B cell (primary cell): ENCODE measurements around the gene GSS. TPM values are rescaled to one million over a fixed set of nuclear protein-coding genes. Genes with fewer than 3 reads are reported as not detected.
"Not testable (repeated sequence)": the region's sequence is repeated elsewhere in the genome, so short reads cannot be mapped to it uniquely, and the experiment has no call there.

ENCODE experiments used
- ATAC-seq: fragments of 200-7000 bp; cut with Tn5 transposase; one replicate; pipeline ENCODE4 v1.10.0; 2021; ENCODE audit warnings: low read depth, mild to moderate bottlenecking, moderate number of reproducible peaks, moderate library complexity
- CTCF ChIA-PET: fragments of 350-600 bp; sonication (Branson Sonifier 250); formaldehyde crosslinking; loops from one replicate; lab custom pipeline; 2021; ENCODE audit warnings: antibody characterized with exemption, inconsistent platforms; lab: Charles Lee
- POLR2A ChIA-PET: fragments of 350-600 bp; sonication (Branson Sonifier 250); formaldehyde crosslinking; loops from one replicate; lab custom pipeline; 2021; ENCODE audit warnings: antibody characterized with exemption; lab: Charles Lee
- DNase-seq: peaks from one replicate; pipeline ENCODE4 v3.0.0; 2013
- H2AFZ ChIP-seq: 2 replicates; pipeline ENCODE4 v1.6.1; 2012; ENCODE audit warnings: mild to moderate bottlenecking, low read depth, low read length; ENCODE audit not compliant: insufficient read depth, poor library complexity, severe bottlenecking
- H3K27ac ChIP-seq, 2 donors: 1 replicate in 1 of 2; 2 replicates in 1 of 2; pipeline ENCODE4 v1.5.1; 2012 to 2013; ENCODE audit warnings: low read length in 2 of 2, mild to moderate bottlenecking in 2 of 2, moderate library complexity in 1 of 2
- H3K27me3 ChIP-seq, 4 experiments: fragments of 200-600 bp in 1 of 4; sonication (generic) in 1 of 4; replicated peaks in 1 of 4; 1 replicate in 2 of 4; 2 replicates in 2 of 4; pipeline versions ENCODE4 v1.6.1 to v1.7.0; 2013 to 2016; ENCODE audit warnings: low read length in 3 of 4, mild to moderate bottlenecking in 2 of 4, mixed read lengths in 1 of 4, moderate library complexity in 1 of 4; ENCODE audit not compliant: insufficient read depth in 4 of 4, control insufficient read depth in 3 of 4; ENCODE audit errors: control extremely low read depth in 1 of 4
- H3K36me3 ChIP-seq, 2 experiments: replicated peaks in 1 of 2; 1 replicate in 1 of 2; 2 replicates in 1 of 2; pipeline versions ENCODE4 v1.6.1 to v1.7.1; 2013; ENCODE audit warnings: low read length in 1 of 2; ENCODE audit not compliant: insufficient read depth in 2 of 2, control insufficient read depth in 1 of 2; ENCODE audit errors: control extremely low read depth in 1 of 2, extremely low read depth in 1 of 2
- H3K4me1 ChIP-seq, 2 donors: fragments of 200-600 bp in 1 of 2; sonication (generic) in 1 of 2; 1 replicate in 1 of 2; 2 replicates in 1 of 2; pipeline versions ENCODE4 v1.5.1 to v1.6.1; 2013 to 2017; ENCODE audit warnings: low read length in 2 of 2; ENCODE audit not compliant: control insufficient read depth in 2 of 2, insufficient read depth in 2 of 2
- H3K4me2 ChIP-seq: replicated peaks from 2 replicates; pipeline ENCODE3; 2012; ENCODE audit warnings: mild to moderate bottlenecking, low read depth, low read length; ENCODE audit not compliant: poor library complexity, severe bottlenecking
- H3K4me3 ChIP-seq, 5 experiments: fragments of 200-600 bp in 1 of 5; sonication (generic) in 1 of 5; 1 replicate in 3 of 5; 2 replicates in 2 of 5; pipeline versions ENCODE4 v1.5.1 to v1.7.0; 2011 to 2016; ENCODE audit warnings: low read length in 4 of 5, mild to moderate bottlenecking in 4 of 5, low read depth in 2 of 5, control low read depth in 1 of 5, moderate library complexity in 1 of 5; ENCODE audit not compliant: insufficient read depth in 1 of 5; ENCODE audit errors: control extremely low read depth in 1 of 5, extremely low read depth in 1 of 5
- H3K79me2 ChIP-seq: fragments of 200-600 bp; sonication (generic); one replicate; pipeline ENCODE4 v1.6.0; 2016; ENCODE audit warnings: low read length; ENCODE audit not compliant: control insufficient read depth, insufficient read depth
- H3K9ac ChIP-seq: fragments of 200-600 bp; sonication (generic); 2 replicates; pipeline ENCODE4 v1.6.1; 2017; ENCODE audit warnings: mild to moderate bottlenecking, low read length, moderate library complexity
- H3K9me3 ChIP-seq, 3 donors: one replicate each; pipeline versions ENCODE4 v1.6.1 to v1.7.1; 2013; ENCODE audit warnings: low read length in 2 of 3; ENCODE audit not compliant: control insufficient read depth in 2 of 3, insufficient read depth in 1 of 3; ENCODE audit errors: control extremely low read depth in 1 of 3
- H4K20me1 ChIP-seq: 2 replicates; pipeline ENCODE4 v1.6.0; 2012; ENCODE audit warnings: mild to moderate bottlenecking, low read length; ENCODE audit not compliant: insufficient read depth, control insufficient read depth, poor library complexity, severe bottlenecking
- H3K27ac Mint-ChIP-seq: one replicate; pipeline ENCODE4 v1.8.0; 2021; ENCODE audit warnings: mixed read lengths
- H3K27me3 Mint-ChIP-seq: one replicate; pipeline ENCODE4 v1.8.0; 2021; ENCODE audit warnings: mixed read lengths
- H3K4me1 Mint-ChIP-seq: one replicate; pipeline ENCODE4 v1.8.0; 2021; ENCODE audit warnings: mixed read lengths
- H3K4me3 Mint-ChIP-seq: one replicate; pipeline ENCODE4 v1.8.0; 2021; ENCODE audit warnings: mixed read lengths
- H3K9me3 Mint-ChIP-seq: one replicate; pipeline ENCODE4 v1.8.0; 2022; ENCODE audit warnings: mixed read lengths; ENCODE audit not compliant: insufficient read depth
- CTCF ChIP-seq: fragments of 200-600 bp; IDR thresholded peaks from one replicate; pipeline ENCODE4 v1.8.0; 2022; ENCODE audit warnings: antibody characterized with exemption, mild to moderate bottlenecking
- EZH2 ChIP-seq: IDR thresholded peaks from 2 replicates; pipeline ENCODE4 v1.6.1; 2012; ENCODE audit warnings: borderline replicate concordance, low read depth, mild to moderate bottlenecking, moderate library complexity, low read length; ENCODE audit not compliant: insufficient read depth, poor library complexity, severe bottlenecking
- WGBS: methylation state at CpG from one replicate; pipeline ENCODE4 v1.1.5; 2013; ENCODE audit warnings: missing lambda C conversion rate; ENCODE audit not compliant: insufficient coverage; 5-methylcytosine and 5-hydroxymethylcytosine counted together
- intact Hi-C: fragments of 100-400 bp; cut with micrococcal nuclease; formaldehyde crosslinking; loops from one replicate; pipeline ENCODE4 v1.10.0; 2022
- polyA plus RNA-seq: library from polyadenylated mRNA; depleted of rRNA; stranded (reverse); fragments of >200 nt; gene quantifications from 2 replicates; pipeline ENCODE4 v1.2.3, GENCODE V29; 2012
- total RNA-seq, 2 donors: library from RNA; stranded (reverse); fragments of 120-200 nt in 1 of 2; gene quantifications; 1 replicate in 1 of 2; 2 replicates in 1 of 2; pipeline versions ENCODE4 v1.2.3 to v1.2.4, GENCODE V29; 2013 to 2022

The GSS gene
- total and polyA plus RNA-seq, 2 donors (not counting 1 experiment from before 2014, with no cell fraction given): 22.5 to 28.6 TPM

GRCh38 chr20:34881689-34882088 is 73.9 kb downstream of the GSS start:
- no peak overlapping the region for H3K4me3 ChIP-seq
- Mint-ChIP-seq H3K27ac (no peak overlapping the region), H3K4me3 (no peak overlapping the region), H3K9me3 (no peaks in the 10 kb centered on the region), H3K4me1 (peaks cover 4% of the 10 kb centered on the region), H3K27me3 (no peaks in the 10 kb centered on the region)
- intact Hi-C loops: no loop called here
- H3K27me3 ChIP-seq: no peaks in the 10 kb centered on the region
- H3K4me1 ChIP-seq: peaks cover 5 to 6% of the 10 kb centered on the region in 2 donors
- ATAC-seq (no peak), DNase-seq (no peak)
- no peaks in the 10 kb centered on the region for H3K9me3 ChIP-seq
- POLR2A ChIA-PET: no interaction called here
- no peaks in the 10 kb centered on the region for H3K36me3 ChIP-seq
- CTCF ChIA-PET: no interaction called here
- no peak overlapping the region for H3K27ac ChIP-seq
- H4K20me1 ChIP-seq: no peaks in the 10 kb centered on the region
- H2AFZ ChIP-seq: no peak overlapping the region
- H3K79me2 ChIP-seq: peaks cover 4% of the 10 kb centered on the region
- H3K9ac ChIP-seq: no peak overlapping the region
- WGBS: 83% methylated on average over 1 of the region's 2 CpGs
- TF ChIP-seq CTCF (no peak), EZH2 (no peak)
- no peak overlapping the region for H3K4me2 ChIP-seq

- POLR2A ChIA-PET: interaction anchor here (0.7 kb wide), 2 partner anchors 19 to 24 kb away, joined by 5 to 7 read pairs; no protein-coding TSS in a partner anchor
- H3K79me2 ChIP-seq, H3K27me3 Mint-ChIP-seq, H3K27me3 ChIP-seq, H4K20me1 ChIP-seq, H3K4me3 Mint-ChIP-seq, H3K4me2 ChIP-seq, ATAC-seq, H2AFZ ChIP-seq, H3K9ac ChIP-seq, H3K4me3 ChIP-seq, intact Hi-C loops, H3K27ac ChIP-seq, H3K27ac Mint-ChIP-seq, DNase-seq, H3K9me3 Mint-ChIP-seq, H3K9me3 ChIP-seq, H3K4me1 Mint-ChIP-seq, H3K36me3 ChIP-seq, H3K4me1 ChIP-seq: not testable (repeated sequence)
- CTCF ChIA-PET: interaction anchor here (0.7 kb wide), 1 partner anchor 58 kb away, joined by 3 read pairs; no protein-coding TSS in a partner anchor
- WGBS: 100% methylated on average over 2 of the region's 7 CpGs
Observed at GRCh38 chr20:34880971-34881370, 74.6 kb downstream of the GSS start.
